ENCODE results near the gene DHFR2.

- TF ChIP-seq CTCF (IDR thresholded peaks at IDR 0.05 in 4 of 5, conservative IDR thresholded peaks at IDR 0.05 in 1 of 5) (peak in 1 of 5 experiments; percentile 33), POLR2A (IDR thresholded peaks at IDR 0.05) (no peak)
These were observed 25.7 kb downstream of the DHFR2 start for GRCh38 chr3:94036909-94037507.

All from gastrocnemius medialis (tissue), 4 donors.